Prostate gland (tissue), 2 donors: ENCODE measurements around the gene CLIC5. TPM values are rescaled to one million over a fixed set of nuclear protein-coding genes. Genes with fewer than 3 reads are reported as not detected.

Experiments
- DNase-seq: peaks from one replicate; pipeline ENCODE4 v3.0.0-alpha.2; 2019; ENCODE audit warnings: low spot score
- H3K27ac ChIP-seq, 2 donors: fragments of 200-600 bp; sonication (generic); 2 replicates each; pipeline ENCODE4 v1.5.1; 2017 to 2019
- H3K27me3 ChIP-seq: fragments of 200-600 bp; sonication (generic); replicated peaks from 2 replicates; pipeline ENCODE4 v1.5.1; 2019; ENCODE audit not compliant: insufficient read depth
- H3K36me3 ChIP-seq, 2 donors: fragments of 200-600 bp; sonication (generic); 1 replicate in 1 of 2; 2 replicates in 1 of 2; pipeline versions ENCODE4 v1.5.1 to v1.8.1; 2017 to 2019
- H3K4me1 ChIP-seq: fragments of 200-600 bp; sonication (generic); replicated peaks from 2 replicates; pipeline ENCODE4 v1.5.1; 2019
- H3K4me3 ChIP-seq, 2 donors: fragments of 200-600 bp; sonication (generic); 2 replicates each; pipeline ENCODE4 v1.5.1; 2017 to 2019
- H3K9me3 ChIP-seq: fragments of 200-600 bp; sonication (generic); 2 replicates; pipeline ENCODE4 v1.5.1; 2017
- POLR2A ChIP-seq: fragments of 450-650 bp; IDR thresholded peaks from one replicate; pipeline ENCODE4 v1.6.1; 2016; ENCODE audit warnings: antibody characterized with exemption, mild to moderate bottlenecking
- POLR2AphosphoS5 ChIP-seq: sonication (generic); formaldehyde crosslinking; IDR thresholded peaks from one replicate; pipeline ENCODE4 v1.6.1; 2017; ENCODE audit warnings: antibody characterized with exemption
- WGBS: methylation state at CpG from one replicate; pipeline ENCODE4 v1.1.5; 2018; 5-methylcytosine and 5-hydroxymethylcytosine counted together
- intact Hi-C: fragments of 100-400 bp; cut with DNase I; formaldehyde crosslinking; loops from one replicate; pipeline ENCODE4 v1.14.2; 2022
- total RNA-seq, 2 donors: library from RNA; depleted of rRNA; stranded (reverse); fragments of >200 nt; gene quantifications; one replicate each; pipeline ENCODE4 v1.1.0, GENCODE V29; 2016
- TF ChIP-seq, protein P1 (sequence below), 4 experiments: fragments of 200-600 bp in 2 of 4; fragments of 450-650 bp in 2 of 4; sonication (generic) in 2 of 4; IDR thresholded peaks; 1 replicate in 3 of 4; 2 replicates in 1 of 4; pipeline ENCODE4 v1.5.1; 2016 to 2019; ENCODE audit warnings: antibody characterized with exemption in 4 of 4, mild to moderate bottlenecking in 2 of 4, moderate library complexity in 2 of 4

CLIC5 gene
- total RNA-seq, 2 donors from 2014 or later = 3.2 to 4.5 TPM

DNA sequence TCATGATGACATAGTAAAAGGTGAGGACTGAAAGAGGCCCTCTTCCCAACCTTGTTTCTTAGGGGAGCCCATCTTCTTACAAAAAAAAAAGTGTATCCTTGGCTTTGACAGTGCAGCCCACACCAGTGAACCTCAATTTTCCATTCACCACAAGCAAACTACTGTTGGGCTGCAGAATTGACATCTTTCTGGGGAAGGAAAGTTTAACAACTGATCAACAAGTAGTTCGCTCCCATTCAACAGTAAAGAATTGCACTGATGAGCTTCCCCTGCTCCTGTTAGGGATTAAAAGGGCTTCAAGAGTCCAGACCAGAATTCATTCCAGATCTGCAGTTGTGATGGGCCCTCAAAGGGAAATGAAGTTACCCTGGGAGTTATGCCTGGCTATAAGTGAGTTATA lies 13.9 kb upstream of the CLIC5 start:
- H3K27me3 ChIP-seq = no peaks in the 10 kb centered on the region
- no peak overlapping the region for H3K4me3 ChIP-seq
- intact Hi-C loops = no loop called here
- WGBS = 100% methylated on average over 1 of the region's 1 CpG
- no peak for DNase-seq
- no peaks in the 10 kb centered on the region for H3K36me3 ChIP-seq
- no peaks in the 10 kb centered on the region for H3K9me3 ChIP-seq
- TF ChIP-seq POLR2A (no peak), POLR2AphosphoS5 (no peak)
- TF ChIP-seq, protein P1, sequence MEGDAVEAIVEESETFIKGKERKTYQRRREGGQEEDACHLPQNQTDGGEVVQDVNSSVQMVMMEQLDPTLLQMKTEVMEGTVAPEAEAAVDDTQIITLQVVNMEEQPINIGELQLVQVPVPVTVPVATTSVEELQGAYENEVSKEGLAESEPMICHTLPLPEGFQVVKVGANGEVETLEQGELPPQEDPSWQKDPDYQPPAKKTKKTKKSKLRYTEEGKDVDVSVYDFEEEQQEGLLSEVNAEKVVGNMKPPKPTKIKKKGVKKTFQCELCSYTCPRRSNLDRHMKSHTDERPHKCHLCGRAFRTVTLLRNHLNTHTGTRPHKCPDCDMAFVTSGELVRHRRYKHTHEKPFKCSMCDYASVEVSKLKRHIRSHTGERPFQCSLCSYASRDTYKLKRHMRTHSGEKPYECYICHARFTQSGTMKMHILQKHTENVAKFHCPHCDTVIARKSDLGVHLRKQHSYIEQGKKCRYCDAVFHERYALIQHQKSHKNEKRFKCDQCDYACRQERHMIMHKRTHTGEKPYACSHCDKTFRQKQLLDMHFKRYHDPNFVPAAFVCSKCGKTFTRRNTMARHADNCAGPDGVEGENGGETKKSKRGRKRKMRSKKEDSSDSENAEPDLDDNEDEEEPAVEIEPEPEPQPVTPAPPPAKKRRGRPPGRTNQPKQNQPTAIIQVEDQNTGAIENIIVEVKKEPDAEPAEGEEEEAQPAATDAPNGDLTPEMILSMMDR (IDR thresholded peaks at IDR 0.05) = no peak
- H3K4me1 ChIP-seq = no peaks in the 10 kb centered on the region
- H3K27ac ChIP-seq = no peak overlapping the region

DNA sequence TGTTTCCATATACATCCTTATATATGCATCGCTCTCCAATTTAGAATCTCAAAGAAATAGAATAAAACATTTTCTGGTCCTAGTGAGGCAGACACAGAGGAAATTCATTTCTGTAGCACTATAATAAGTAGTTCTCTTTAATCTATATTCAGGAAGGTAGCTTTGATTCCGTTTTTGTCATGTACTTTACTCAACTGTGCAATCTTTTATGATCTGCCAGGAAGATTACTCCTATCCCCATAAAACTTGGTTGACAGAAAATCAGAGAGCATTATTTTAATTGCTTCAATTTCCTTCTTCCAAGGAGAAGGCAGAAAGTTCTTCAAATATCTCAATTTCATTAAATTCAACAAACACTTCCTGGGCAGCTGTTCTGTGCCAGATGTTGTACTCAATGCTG lies 10.6 kb upstream of the CLIC5 start:
- H3K4me1 ChIP-seq = no peaks in the 10 kb centered on the region
- no peaks in the 10 kb centered on the region for H3K9me3 ChIP-seq
- no peak overlapping the region for H3K4me3 ChIP-seq
- intact Hi-C loops = no loop called here
- H3K27me3 ChIP-seq = no peaks in the 10 kb centered on the region
- H3K27ac ChIP-seq = no peak overlapping the region
- WGBS = 52% methylated on average over 2 of the region's 2 CpGs
- DNase-seq = no peak
- no peaks in the 10 kb centered on the region for H3K36me3 ChIP-seq
- TF ChIP-seq POLR2AphosphoS5 (no peak), POLR2A (no peak)
- TF ChIP-seq, protein P1 (IDR thresholded peaks at IDR 0.05) = no peak

DNA sequence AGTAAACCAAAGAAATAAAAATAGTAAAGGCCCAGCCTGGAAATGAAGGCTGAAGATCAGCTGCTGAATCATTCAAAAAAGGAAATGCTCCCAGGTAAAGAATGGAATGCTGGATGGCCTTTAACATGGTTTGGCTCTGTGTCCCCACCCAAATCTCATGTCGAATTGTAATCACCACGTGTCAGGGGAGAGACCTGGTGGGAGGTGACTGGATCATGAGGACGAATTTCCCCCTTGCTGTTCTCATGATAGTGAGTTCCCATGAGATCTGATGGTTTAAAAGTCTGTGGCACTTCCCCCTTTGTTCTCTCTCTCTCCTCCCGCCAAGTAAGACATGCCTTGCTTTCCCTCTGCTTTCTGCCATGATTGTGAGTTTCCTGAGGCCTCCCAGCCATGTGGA lies 9.9 kb upstream of the CLIC5 start:
- Histone ChIP-seq H3K27ac (no peak overlapping the region), H3K36me3 (no peaks in the 10 kb centered on the region), H3K27me3 (no peaks in the 10 kb centered on the region), H3K4me3 (no peak overlapping the region), H3K9me3 (no peaks in the 10 kb centered on the region), H3K4me1 (no peaks in the 10 kb centered on the region)
- intact Hi-C loops = no loop called here
- WGBS = 90% methylated on average over 4 of the region's 4 CpGs
- no peak for DNase-seq
- TF ChIP-seq POLR2AphosphoS5 = no peak
- TF ChIP-seq, protein P1 (IDR thresholded peaks at IDR 0.05) = no peak
- TF ChIP-seq POLR2A = no peak

DNA sequence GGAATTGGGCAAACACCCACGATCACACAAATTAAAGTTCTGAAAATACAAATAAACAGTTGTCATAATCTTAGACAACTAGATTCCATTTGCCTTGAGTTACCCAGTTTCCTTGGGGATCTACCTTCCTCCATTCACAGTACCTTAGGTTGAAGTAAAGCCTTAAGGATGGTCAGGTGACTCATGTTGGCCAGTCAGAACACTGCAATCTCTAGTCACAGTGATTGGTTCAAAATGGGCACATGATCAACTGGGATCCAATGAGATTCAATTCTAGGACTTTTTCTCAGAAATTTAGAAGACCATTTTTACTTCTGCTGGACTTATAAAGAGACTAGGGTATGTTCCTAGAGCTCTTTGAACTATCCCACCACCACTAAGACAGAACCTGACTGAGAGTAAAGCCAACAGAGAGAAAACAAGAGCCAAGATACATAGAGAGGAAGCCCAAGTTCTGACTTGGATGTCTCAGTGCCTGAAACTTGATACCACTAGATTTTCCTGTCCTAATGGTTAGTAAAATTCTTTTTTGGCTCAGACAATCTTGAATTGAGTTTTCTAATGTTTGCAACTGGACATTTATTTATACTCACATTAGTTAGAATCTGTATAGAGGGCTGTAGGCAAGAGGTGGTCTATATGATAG lies 8.6 kb upstream of the CLIC5 start:
- Histone ChIP-seq H3K4me1 (no peaks in the 10 kb centered on the region), H3K9me3 (no peaks in the 10 kb centered on the region), H3K4me3 (no peak overlapping the region), H3K36me3 (no peaks in the 10 kb centered on the region), H3K27me3 (no peaks in the 10 kb centered on the region), H3K27ac (peak overlapping the region in 1 of 2 donors; percentile 20)
- DNase-seq = peak; percentile 22
- intact Hi-C loops = no loop called here
- TF ChIP-seq POLR2AphosphoS5 (peak; percentile 87), POLR2A (no peak)
- TF ChIP-seq, protein P1 (IDR thresholded peaks at IDR 0.05) = no peak
- 72% methylated on average over 1 of the region's 1 CpG for WGBS

DNA sequence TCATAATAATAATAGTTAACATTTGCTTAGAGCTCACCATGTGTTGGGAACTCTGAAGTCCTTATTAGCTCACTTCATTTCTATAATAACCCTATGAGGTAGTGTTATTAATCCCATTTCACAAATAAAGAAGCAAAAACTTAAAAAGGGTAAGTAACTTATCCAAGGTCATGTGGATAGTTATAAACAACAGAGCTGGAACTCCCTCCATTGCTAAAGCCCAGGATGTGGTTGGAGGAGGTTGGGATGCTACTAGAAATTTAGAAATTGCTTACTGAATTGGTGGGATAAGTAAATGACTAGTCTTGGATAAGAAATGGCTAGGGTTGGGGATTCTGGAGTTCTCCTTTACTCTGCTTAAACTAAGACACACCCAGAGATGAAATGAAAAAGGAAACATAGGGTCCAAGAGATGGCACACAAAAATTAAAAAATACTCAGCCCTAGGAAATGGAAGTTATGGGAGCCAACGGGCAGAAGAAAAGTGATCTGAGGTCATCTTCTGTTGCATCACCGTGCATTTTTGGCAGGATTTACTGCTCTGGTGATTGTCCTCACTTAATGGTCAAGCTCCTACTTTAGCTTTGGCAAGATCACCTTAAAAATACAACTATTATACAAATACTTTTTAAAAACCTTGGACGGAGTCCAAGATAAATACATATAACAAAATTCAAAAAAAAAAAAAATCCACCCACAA lies 7.7 kb upstream of the CLIC5 start:
- Histone ChIP-seq H3K27me3 (no peaks in the 10 kb centered on the region), H3K36me3 (no peaks in the 10 kb centered on the region), H3K4me1 (no peaks in the 10 kb centered on the region), H3K27ac (no peak overlapping the region), H3K4me3 (no peak overlapping the region), H3K9me3 (no peaks in the 10 kb centered on the region)
- no peak for DNase-seq
- WGBS = 33% methylated on average over 3 of the region's 3 CpGs
- TF ChIP-seq POLR2AphosphoS5 (no peak), POLR2A (no peak)
- TF ChIP-seq, protein P1 (IDR thresholded peaks at IDR 0.05) = no peak
- intact Hi-C loops = no loop called here
